ENCODE results near the gene OTX1.
"Not testable (repeated sequence)": the region's sequence is repeated elsewhere in the genome, so short reads cannot be mapped to it uniquely, and the experiment has no call there.

Gene OTX1

GRCh38 chr2:63050334-63051041, at the start of gene OTX1:
TSS of gene OTX1 (plus strand) at chr2:63050830. CDS start at chr2:63052991, 2,161 bp downstream.
- peak; percentile 47 for DNase-seq

GRCh38 chr2:63001576-63001975, 49.1 kb upstream of the OTX1 start:
- no peak for DNase-seq

GRCh38 chr2:63003351-63003750, 47.3 kb upstream of the OTX1 start:
- no peak for DNase-seq

GRCh38 chr2:63007813-63008458, 42.7 kb upstream of the OTX1 start:
- no peak for DNase-seq

- DNase-seq: no peak
Observed at GRCh38 chr2:63008838-63009237, 41.8 kb upstream of the OTX1 start.

- no peak for DNase-seq
Observed at GRCh38 chr2:63009490-63009889, 41.1 kb upstream of the OTX1 start.

GRCh38 chr2:63012541-63012940, 38.1 kb upstream of the OTX1 start:
- DNase-seq: no peak

- DNase-seq: no peak
Observed at GRCh38 chr2:63013438-63013837, 37.2 kb upstream of the OTX1 start.

- no peak for DNase-seq
Observed at GRCh38 chr2:63015389-63015788, 35.2 kb upstream of the OTX1 start.

GRCh38 chr2:63018439-63018838, 32.2 kb upstream of the OTX1 start:
- DNase-seq: no peak

GRCh38 chr2:63019686-63020085, 30.9 kb upstream of the OTX1 start:
- DNase-seq: not testable (repeated sequence)

GRCh38 chr2:63023444-63023843, 27.2 kb upstream of the OTX1 start:
- no peak for DNase-seq

- no peak for DNase-seq
Observed at GRCh38 chr2:63027220-63027619, 23.4 kb upstream of the OTX1 start.

GRCh38 chr2:63029058-63029457, 21.6 kb upstream of the OTX1 start:
- DNase-seq: no peak

GRCh38 chr2:63034526-63034925, 16.1 kb upstream of the OTX1 start:
- no peak for DNase-seq

GRCh38 chr2:63035169-63035568, 15.5 kb upstream of the OTX1 start:
- no peak for DNase-seq

GRCh38 chr2:63035660-63036059, 15.0 kb upstream of the OTX1 start:
- DNase-seq: no peak

- no peak for DNase-seq
Observed at GRCh38 chr2:63038034-63038433, 12.6 kb upstream of the OTX1 start.

GRCh38 chr2:63040586-63040985, 10.0 kb upstream of the OTX1 start:
- no peak for DNase-seq

- no peak for DNase-seq
Observed at GRCh38 chr2:63041592-63041991, 9.0 kb upstream of the OTX1 start.

GRCh38 chr2:63044362-63045327, 6.0 kb upstream of the OTX1 start:
- DNase-seq: no peak

- DNase-seq: no peak
Observed at GRCh38 chr2:63046552-63046951, 4.1 kb upstream of the OTX1 start.

- no peak for DNase-seq
Observed at GRCh38 chr2:63046961-63047320, 3.7 kb upstream of the OTX1 start.

All from CD4-positive, alpha-beta T cell treated with Interleukin-4 for 4 hours (primary cell).